AG04449 (cell line): Measurements from ENCODE around the gene CLHC1.

Source experiments
- CTCF ChIA-PET: fragments of 350-600 bp; formaldehyde crosslinking; extraction: SDS; loops from one replicate; lab custom pipeline; 2021; ENCODE audit warnings: antibody characterized with exemption; lab: Yijun Ruan, JAX
- POLR2A ChIA-PET: fragments of 400-600, 350-600 bp; formaldehyde crosslinking; extraction: SDS; loops from one replicate; lab custom pipeline; 2020; ENCODE audit warnings: antibody characterized with exemption, inconsistent platforms; lab: Yijun Ruan, JAX
- DNase-seq: peaks from one replicate; pipeline ENCODE4 v3.0.0-alpha.2; 2010; ENCODE audit warnings: low read depth, low spot score
- H3K4me3 ChIP-seq: 2 replicates; pipeline ENCODE4 v1.5.1; 2011; ENCODE audit warnings: low read depth, mild to moderate bottlenecking, control low read depth, low read length
- TF ChIP-seq, protein P1 (sequence below): IDR thresholded peaks from one replicate; pipeline ENCODE4 v1.5.1; 2011; ENCODE audit warnings: mild to moderate bottlenecking, moderate library complexity, low read length, control low read depth, inconsistent platforms; ENCODE audit not compliant: insufficient read depth; ENCODE audit errors: missing control alignments

CLHC1 gene

DNA sequence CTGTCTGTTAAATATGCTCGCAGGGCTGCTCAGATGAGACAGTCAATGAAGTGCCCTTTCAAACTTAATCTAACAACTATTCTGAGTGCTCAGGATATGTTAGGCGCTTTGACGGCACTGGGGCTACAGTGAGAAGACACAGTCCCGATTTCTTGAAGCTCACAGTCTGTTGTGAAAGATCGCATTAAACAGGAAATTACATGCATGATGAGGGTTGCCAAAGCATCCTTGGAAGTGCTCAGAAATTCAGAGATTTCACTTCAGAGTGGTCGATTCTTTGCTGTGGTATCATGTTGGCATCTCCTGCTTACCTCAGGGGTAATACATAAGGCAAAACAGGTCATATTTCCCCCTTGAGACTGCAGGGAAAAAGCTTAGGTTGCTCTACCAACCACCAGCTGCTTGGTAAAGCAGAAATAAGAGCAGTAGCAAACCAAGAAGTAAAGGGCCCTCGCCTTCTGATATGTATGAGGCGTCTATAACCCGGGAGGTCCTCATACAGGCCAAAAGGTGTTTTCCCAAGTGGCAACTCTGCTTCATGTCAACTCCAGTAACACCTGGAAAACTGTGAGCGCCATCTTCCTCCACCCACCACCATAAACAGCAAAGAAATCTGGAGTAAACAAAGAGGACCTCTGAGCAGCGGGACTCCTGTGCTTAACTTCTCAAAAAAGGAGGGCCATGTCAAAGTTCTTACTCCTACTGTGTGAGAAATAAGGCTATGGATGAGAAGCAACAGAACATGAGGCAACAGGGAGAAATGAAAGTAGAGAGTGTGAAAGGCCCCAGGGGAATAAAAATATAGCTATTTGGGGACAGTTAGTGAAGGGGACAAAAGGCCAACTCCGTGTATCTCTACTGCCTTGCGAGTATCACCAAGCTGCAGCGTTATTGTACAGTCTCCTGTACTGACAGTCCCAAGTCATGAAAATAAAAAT, 79.3 kb downstream of the CLHC1 start:
- no peak for DNase-seq
- H3K4me3 ChIP-seq: no peak overlapping the region
- POLR2A ChIA-PET: interaction anchor here (0.6 to 1.3 kb wide), 3 partner anchors 13 to 102 kb away, joined by 3 to 6 read pairs (median 3); partner anchors contain the start of gene RTN4
- CTCF ChIA-PET: interaction anchor here (1.4 to 2.8 kb wide), 4 partner anchors 16 to 104 kb away, joined by 3 to 10 read pairs (median 6); partner anchors contain the start of gene RTN4
- TF ChIP-seq, protein P1, sequence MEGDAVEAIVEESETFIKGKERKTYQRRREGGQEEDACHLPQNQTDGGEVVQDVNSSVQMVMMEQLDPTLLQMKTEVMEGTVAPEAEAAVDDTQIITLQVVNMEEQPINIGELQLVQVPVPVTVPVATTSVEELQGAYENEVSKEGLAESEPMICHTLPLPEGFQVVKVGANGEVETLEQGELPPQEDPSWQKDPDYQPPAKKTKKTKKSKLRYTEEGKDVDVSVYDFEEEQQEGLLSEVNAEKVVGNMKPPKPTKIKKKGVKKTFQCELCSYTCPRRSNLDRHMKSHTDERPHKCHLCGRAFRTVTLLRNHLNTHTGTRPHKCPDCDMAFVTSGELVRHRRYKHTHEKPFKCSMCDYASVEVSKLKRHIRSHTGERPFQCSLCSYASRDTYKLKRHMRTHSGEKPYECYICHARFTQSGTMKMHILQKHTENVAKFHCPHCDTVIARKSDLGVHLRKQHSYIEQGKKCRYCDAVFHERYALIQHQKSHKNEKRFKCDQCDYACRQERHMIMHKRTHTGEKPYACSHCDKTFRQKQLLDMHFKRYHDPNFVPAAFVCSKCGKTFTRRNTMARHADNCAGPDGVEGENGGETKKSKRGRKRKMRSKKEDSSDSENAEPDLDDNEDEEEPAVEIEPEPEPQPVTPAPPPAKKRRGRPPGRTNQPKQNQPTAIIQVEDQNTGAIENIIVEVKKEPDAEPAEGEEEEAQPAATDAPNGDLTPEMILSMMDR: no peak

DNA sequence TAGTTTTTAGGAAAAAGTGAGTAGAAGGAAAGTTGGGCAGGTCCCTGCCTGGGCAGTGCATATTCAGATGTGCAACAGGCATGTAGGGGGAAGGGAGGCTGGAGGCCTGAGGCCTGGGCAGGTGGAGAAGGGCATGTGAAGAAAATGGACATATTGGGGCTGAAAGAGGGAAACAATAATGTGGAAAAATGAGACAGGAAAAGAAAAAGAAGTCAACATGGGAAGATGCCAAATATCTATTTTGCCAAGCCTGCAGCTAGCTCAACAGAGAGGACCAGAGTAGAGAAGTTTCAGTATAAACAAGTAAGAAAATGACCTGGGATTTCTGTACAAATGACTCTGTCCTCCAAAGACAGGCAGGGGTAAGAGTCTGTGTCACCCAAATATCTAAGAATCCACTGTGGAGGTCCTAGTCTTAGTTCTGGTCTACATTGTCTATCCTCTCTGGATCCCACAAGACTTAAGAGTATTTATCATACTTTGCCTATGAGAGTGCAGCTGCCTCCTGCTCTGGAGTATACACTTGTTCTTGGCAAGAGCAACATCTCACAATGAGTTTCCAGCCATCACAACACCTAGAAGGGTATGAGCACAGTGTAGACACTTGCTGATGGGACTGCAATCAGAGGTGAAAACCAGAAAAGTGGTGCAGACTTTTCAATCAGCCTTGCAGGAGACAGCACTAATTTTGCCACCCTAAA, 80.2 kb downstream of the CLHC1 start:
- ChIA-PET POLR2A (interaction anchor here (0.6 to 1.2 kb wide), 2 partner anchors 49 to 101 kb away, joined by 3 to 6 read pairs; partner anchors contain the start of gene RTN4), CTCF (interaction anchor here (1.4 to 2.8 kb wide), 3 partner anchors 13 to 104 kb away, joined by 3 to 7 read pairs (median 4); partner anchors contain the start of gene RTN4)
- no peak for DNase-seq
- H3K4me3 ChIP-seq: no peak overlapping the region
- TF ChIP-seq, protein P1: no peak

DNA sequence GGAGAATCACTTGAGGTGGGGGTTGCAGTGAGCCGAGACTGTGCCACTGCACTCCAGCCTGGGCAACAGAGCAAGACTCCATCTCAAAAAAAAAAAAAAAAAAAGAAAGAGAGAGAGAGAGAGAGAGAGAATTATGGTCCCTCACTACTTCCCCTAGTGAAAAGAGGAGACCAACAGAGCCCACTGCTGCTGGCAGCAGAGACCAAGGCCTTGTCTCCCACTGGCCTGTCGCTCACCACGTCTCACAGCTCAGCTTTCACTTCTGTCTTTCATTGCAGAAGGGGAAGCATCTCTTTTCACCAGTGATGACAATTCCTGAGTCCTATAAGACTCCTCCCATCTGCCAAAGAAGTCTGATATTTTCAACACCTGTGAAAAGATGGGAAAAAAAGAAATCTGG, 81.3 kb downstream of the CLHC1 start:
- CTCF ChIA-PET: interaction anchor here (1.3 to 2.8 kb wide), 3 partner anchors 12 to 136 kb away, joined by 3 to 7 read pairs (median 4); partner anchors contain the start of gene RTN4
- no peak overlapping the region for H3K4me3 ChIP-seq
- no peak for DNase-seq
- TF ChIP-seq, protein P1: no peak
- POLR2A ChIA-PET: interaction anchor here (0.5 kb wide), 1 partner anchor 21 kb away, joined by 3 read pairs; no protein-coding TSS in a partner anchor

DNA sequence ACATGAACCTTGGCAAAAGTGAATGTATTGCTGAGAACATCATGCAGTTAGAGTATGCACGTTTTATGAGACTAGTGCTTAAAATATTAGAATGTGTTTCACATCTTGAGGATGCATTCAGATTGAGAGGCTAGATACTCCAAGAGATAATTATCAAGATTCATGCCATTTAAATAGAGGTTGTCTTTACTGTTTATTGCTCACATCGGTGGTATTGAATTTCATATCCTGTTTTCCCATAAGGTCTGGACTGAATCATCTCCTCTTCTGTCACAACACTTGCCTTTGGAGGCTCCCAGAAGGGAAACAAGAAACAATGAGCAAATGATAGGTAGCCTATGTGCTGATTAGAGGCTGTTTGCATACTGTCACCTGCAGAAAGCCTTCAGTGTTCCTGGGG, 83.8 kb downstream of the CLHC1 start:
- H3K4me3 ChIP-seq: no peak overlapping the region
- ChIA-PET POLR2A (no interaction called here), CTCF (interaction anchor here (0.9 to 1.6 kb wide), 3 partner anchors 10 to 95 kb away, joined by 3 to 4 read pairs (median 3); no protein-coding TSS in a partner anchor)
- TF ChIP-seq, protein P1: no peak
- DNase-seq: peak; percentile 54

DNA sequence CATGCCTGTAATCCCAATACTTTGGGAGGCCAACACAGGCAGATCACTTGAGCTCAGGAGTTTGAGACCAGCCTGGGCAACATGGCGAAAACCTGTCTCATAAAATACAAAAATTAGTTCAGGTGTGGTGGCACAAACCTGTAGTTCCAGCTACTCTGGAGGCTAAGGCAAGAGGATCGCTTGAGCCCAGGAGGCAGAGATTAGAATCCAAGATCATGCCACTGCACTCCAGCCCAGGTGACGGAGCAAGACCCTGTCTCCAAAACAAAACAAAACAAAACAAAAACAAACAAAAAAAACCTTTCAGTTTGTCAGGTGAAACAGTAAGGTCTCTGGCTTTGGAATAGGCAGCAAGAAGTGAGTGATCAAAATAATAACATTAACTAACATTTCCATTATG, 84.6 kb downstream of the CLHC1 start:
- no peak overlapping the region for H3K4me3 ChIP-seq
- POLR2A ChIA-PET: no interaction called here
- no peak for DNase-seq
- TF ChIP-seq, protein P1: no peak
- CTCF ChIA-PET: interaction anchor here (0.9 to 1.6 kb wide), 3 partner anchors 11 to 94 kb away, joined by 3 to 4 read pairs (median 3); no protein-coding TSS in a partner anchor
